Pulmonary artery endothelial cell (primary cell): ENCODE data around the gene LRRTM2. TPM values are rescaled to one million over a fixed set of nuclear protein-coding genes. Genes with fewer than 3 reads are reported as not detected.
A peak's percentile ranks its signal among the peaks of the same experiment; 100 is the strongest.
"Not testable (repeated sequence)": the region's sequence is repeated elsewhere in the genome, so short reads cannot be mapped to it uniquely, and the experiment has no call there.

Source experiments
- DNase-seq: peaks from one replicate; pipeline ENCODE4 v3.0.0-alpha.2; 2011; ENCODE audit warnings: low read depth, low spot score
- total RNA-seq: library from RNA; depleted of rRNA; stranded (reverse); fragments of >200 nt; gene quantifications from 2 replicates; pipeline ENCODE4 v1.2.3, GENCODE V29; 2014

LRRTM2 gene, protein sequence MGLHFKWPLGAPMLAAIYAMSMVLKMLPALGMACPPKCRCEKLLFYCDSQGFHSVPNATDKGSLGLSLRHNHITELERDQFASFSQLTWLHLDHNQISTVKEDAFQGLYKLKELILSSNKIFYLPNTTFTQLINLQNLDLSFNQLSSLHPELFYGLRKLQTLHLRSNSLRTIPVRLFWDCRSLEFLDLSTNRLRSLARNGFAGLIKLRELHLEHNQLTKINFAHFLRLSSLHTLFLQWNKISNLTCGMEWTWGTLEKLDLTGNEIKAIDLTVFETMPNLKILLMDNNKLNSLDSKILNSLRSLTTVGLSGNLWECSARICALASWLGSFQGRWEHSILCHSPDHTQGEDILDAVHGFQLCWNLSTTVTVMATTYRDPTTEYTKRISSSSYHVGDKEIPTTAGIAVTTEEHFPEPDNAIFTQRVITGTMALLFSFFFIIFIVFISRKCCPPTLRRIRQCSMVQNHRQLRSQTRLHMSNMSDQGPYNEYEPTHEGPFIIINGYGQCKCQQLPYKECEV
- 0.07 and 0.14 TPM in 2 replicates for total RNA-seq

DNA sequence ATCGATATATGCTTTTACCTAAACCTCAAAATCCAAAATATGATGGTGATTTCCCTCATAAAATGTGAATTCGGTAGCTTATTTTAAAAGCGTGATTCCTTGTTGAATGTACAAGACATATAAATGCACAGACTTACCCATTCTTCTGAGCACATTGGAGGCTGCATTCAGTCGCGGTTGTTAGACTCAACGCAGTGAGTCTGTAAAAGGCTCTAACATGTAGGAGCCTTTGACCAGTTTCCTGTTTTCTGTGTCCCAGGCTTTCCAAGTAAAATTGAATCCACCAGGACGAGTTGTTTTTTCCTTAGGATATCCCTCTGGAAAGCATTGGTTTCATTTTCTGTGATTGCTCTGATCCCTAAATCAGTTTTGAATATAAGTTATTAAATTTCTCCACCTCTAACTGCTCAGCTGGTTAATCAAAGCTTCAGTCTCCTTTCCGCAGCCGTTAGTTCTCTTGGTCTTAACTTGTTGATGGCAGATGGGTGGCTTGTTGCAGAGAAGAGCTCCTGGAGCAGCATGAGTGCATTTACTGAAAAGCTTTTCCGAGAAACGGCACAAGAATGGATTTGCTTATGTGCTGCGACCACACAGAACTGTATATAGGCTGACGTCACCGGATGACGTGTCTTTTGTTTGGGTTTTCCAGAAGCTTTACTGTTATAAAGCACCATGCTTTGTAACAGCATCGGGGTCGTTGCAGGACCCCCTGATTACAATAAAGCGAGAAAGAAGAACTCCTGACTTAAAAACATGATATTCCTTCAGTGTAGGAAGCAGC lies at the start of gene LRRTM2:
LRRTM2 (minus strand) TSS at position 565 of the 781 bp plus-strand sequence; CDS start at position 141, 424 bp downstream.
- DNase-seq: peak; percentile 49

DNA sequence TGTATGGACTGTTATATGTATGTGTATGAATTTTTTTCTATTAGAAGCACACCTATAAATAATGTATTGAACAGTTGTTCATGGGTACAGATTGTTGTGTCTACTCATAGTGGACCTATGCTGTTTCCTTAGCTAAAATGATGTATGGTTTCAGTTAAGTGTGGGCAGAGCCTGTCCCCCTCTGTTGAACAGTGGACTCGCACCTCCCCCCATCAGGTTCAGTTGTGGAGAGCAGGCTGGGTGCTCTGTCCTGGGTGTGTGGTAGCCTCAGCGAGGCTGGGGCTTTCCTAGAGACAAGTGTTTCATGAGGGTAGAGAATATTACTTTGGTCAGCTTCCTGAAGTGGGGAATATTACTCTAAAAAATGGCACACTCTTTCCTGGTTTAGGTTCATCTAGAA lies 47.4 kb upstream of the LRRTM2 start:
- no peak for DNase-seq

DNA sequence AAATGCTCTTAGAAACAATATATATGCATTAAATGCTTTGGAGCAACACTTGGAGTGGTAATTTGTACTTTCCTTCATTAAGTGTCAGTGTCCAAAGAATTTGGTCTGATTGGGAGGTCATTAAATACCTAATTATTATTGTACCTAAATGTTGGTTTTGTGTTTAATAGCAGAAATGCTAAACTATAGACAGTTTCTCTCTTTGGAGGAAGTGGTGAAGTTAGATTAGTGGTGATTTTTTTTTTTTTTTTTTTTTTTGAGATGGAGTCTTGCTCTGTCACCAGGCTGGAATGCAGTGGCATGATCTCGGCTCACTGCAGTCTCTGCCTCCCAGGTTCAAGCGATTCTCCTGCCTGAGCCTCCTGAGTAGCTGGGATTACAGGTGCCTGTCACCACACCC lies 46.2 kb upstream of the LRRTM2 start:
- DNase-seq: not testable (repeated sequence)

DNA sequence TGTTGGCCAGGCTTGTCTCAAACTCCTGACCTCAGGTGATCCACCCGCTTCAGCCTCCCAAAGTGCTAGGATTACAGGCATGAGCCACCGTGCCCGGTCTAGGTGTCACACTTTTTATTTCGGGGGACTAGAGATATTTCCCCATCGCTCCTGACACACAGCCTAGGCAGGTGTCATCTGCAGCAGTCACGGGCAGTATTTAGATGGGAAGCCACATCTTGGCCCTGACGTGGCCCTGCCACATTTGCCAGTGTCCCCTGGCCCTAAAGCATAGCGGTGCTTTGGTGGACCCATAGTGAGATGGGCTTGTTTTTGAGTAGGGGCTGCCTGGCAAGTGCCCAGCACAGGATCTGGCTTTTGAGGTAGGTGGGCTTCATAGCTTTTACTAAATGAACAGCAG lies 45.0 kb upstream of the LRRTM2 start:
- DNase-seq: no peak

DNA sequence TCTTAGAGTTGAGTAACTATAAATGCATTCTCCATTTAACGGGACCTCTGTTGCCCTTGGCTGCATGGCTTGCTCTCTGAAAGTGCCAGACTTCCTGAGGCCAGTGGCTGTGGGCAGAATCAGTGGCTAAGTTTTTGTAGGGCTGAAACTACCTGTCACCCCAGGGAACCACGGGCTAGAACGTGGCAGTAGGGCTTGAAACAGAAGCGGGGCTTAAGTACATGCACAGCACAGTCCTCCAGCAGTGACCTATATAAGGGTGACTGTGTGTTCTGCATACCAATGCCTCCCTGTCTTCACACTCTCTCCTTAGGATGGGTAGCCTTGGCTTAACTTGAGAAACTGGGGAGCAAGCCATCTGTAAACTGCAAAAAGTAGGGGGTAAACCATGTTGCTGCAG lies 43.6 kb upstream of the LRRTM2 start:
- DNase-seq: no peak

DNA sequence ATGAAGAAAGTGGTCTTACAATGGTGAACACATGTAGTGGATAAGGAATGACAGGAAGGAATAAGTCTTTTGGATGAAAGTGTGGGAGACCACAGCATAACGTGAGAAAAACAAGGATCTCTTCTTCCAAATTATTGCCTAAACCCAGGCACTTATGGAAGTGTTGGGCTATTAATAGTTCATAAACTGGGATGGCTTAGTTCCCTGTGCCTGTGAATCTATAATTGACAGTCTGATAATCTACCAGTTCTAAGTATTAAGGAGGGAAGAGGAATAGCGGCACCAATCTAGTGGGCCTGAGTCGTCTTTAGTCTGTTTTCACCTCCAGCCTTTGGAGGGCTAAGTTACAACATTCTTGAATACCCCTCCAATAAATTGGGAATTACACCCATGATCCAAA lies 39.2 kb upstream of the LRRTM2 start:
- no peak for DNase-seq

DNA sequence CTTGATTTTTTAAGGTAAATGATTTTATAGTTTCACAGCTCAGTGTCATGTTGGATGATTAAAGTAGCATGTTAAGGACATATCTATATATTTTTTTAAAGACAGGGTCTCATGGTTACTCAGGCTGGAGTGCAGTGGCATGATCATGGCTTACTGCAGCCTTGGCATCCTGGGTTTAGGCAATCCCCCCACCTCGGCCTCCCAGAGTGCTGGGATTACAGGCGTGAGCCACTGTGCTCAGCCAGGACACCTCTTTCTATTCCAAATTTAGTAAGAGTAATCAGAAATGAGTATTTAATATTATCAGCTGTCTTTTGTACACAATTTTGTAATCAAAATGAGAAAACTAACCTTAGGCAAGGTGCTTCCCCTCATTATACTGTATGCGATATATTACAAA lies 38.6 kb upstream of the LRRTM2 start:
- no peak for DNase-seq

DNA sequence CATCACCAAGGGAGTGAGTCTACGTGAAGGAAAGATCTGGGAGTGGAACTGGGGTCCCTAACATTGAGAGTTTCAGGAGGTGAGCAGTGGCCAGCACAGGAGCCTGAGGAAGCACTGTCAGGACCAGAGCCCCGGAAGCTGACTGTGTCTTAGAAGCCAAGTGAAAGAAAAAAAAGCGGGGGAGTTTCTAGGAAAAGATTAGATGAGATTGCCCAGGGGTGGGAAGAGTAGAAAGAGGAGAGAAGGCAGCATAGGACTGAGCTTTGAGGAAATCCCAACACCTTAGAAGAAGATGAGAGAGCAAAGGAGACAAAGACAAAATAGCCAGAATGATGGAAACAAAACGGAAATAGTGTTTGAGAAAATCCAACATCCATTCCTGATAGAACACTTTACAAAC lies 37.0 kb upstream of the LRRTM2 start:
- no peak for DNase-seq

DNA sequence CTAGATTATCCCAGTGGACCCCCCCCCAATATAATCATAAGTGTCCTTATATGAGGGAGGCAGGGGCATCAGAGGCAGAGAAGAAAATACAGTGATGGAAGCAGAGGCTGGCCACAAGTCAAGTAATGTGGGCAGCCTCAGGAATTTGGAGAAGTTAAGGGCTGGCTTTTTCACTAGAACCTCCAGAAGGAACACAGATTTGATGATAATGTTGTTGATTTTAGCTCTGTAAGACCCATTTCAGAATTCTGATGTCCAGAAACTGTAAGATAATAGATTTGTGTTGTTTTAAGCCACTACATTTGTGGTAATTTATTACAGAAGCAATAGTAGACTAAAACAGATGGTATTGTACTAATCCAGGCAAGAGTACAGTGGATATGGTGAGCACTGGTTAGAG lies 36.3 kb upstream of the LRRTM2 start:
- no peak for DNase-seq

DNA sequence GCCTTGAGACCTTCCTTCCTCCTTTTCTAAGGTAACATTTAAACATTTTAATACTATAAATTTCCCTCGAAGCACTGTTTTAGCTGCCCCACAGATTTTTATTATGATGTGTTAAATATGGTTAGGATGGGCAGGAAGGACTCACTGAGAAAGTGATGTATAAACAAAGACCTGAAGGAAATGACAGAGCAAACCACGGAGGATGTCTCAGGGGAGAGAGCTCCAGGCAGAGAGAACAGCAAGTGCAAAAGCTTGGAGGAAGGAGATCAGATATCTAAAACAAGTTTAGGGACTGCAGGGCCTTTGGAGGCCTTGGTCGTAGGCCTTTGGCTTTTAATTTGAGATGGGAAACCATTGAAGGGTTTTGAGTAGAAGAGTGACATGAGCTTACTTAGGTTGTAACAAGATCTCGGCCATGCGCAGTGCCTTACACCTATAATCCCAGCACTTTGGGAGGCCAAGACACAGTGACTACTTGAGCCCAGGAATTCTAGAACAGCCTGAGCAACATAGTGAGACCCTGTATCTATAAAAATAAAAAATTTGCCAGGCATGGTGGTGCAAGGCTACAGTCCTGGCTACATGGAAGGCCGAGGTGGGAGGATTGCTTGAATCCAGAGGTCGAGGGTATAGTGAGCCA lies 35.5 kb upstream of the LRRTM2 start:
- no peak for DNase-seq

DNA sequence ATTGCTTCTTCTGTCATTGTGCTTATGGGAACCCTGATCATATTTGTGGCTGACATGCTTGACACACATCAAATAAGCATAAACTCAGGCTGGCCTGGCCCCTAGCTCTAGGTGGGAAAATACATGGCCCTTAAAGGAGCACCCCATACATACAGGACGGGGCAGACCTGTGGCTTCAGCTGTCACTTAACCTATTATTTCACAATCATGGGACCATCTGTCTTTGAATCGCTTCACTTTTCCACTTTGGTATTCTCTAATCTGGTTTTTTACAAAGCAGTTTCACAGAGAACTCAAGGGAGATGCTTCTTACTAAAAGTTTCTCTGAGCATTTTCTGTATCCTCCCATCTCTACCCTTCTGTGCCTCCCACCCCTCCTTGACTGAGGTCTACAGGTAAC lies 34.6 kb upstream of the LRRTM2 start:
- no peak for DNase-seq

DNA sequence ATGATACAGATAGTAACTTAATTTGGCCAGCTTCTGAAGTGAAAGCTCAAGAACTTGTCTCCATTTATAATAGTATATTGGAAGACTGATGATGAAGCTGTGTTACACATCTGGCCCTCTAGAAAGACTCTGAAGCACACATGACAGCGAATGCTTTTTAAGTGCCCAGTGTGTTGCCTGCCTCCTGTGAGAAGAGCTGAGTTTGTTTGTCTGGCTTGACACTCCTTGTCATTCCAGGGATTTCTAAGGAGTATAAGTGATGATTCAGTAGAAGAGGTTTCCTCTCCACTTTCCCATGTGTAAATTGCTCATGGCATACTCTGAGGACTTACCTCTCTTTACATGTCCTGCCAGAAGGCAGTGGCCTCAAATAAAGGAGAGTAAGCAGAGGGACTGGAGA lies 30.4 kb upstream of the LRRTM2 start:
- DNase-seq: no peak

DNA sequence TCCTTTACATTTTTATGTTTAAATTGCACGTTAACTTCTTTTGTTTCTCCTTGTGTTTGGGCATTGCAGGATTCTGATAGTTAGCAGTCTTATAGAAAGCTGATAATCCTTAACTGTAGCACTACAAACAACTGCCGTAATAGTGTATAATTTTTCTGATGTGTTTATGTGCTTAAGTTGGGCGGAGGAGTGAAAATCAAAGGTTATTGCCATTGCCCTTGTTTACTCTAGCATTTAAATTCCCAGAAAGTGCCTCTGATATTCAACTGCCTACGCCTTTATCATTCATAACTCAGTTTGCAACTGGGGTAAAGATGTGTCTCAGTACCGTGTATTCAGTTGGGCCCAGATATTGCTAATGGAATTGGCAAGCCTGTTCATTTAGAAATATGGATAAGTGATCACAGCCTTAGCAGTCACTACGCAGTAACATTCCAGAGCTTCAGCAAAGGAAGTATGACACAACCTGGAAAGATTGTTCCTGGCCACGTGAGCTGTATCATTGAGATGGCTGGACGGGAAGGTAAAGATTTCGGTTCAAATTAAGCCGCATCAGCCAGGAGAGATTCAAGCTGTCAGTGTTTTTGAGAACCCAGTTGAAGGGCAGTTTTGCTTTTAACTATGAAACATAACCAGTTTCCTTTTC lies 28.1 kb upstream of the LRRTM2 start:
- peak; percentile 66 for DNase-seq

DNA sequence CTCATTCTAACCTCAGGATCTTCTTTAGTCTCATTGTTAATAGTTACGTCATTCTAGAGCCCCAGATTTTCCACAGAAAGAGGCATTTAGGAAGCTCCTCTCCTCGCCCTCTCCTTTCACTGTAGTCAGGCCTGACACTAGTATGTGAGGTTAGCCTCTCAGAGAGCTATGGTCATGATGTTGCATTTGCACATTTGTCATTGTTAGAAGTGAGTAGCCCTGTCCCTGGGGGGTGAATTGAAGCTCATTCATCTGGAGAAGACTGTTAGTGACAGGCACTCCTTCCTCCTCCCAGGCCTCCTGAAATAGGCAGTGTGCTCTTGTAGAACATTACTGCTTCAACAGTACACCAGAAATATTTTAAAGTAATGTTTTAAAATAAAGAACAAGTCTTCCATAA lies 26.6 kb upstream of the LRRTM2 start:
- no peak for DNase-seq

DNA sequence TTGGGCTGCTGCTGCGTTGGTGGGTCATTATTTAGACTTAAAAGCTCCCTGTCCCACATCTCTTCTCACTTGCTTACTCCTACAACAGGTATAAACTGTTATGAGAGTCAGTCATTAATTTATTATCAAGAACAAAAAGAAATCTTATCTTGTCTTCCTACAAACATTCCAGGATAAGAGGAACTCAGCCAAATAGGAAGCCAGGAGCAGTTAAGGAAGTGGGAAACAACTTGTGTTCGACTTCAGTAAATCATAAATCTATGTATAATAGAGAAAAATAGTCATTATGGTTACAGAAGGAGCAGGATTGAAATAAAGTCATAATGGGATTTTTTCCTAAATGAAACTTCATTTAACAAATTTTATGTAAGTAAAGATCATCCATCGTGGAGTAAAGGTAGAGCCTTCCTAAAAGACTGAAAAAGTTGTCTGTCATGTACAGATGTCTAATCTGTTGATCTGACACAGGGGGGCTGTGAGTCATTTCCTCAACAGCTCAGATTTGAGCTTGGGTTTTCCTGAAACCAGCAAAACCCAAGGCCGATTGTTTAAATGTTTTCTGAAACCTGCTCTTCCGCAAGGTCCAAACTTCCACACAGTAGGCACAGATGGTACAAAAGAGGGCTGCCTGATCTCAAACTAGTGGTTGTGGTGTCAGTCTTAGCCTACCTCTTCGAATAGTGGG lies 25.3 kb upstream of the LRRTM2 start:
- DNase-seq: peak; percentile 49

DNA sequence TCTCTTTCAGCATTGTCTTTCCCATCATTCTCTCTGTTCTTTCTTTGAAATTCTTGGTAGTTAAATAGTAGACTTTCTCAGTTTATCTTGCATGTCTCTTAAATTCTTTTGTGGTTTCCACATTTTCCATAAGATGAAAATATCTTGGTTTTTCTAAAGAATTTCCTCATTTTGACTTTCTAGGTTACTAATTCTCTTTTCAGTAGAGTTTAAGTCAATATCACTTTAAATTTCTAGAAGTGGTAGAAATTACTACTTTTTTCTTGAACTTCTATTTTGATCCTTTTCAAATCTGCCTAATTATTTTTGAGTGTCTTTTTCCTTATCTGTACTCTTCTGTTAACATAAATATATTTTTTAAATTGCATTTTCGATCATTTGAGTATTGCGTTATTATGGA lies 23.6 kb upstream of the LRRTM2 start:
- DNase-seq: no peak

DNA sequence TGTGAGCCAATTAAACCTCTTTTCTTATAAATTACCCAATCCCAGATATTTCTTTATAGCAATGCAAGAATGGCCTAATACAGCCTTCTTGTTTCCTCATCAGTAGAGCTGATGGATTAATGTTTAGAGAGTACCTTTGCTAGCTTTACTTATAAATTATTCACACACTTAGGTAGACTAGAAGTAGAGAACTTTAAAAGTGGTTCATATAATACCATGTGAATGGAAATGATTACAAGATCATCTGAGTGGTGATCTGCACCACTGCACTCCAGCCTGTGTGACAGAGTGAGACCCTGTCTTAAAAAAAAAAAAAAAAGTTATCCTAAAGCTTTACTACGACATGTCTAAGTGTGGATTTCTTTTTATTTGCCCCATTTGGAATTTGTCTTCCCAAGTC lies 23.2 kb upstream of the LRRTM2 start:
- no peak for DNase-seq

DNA sequence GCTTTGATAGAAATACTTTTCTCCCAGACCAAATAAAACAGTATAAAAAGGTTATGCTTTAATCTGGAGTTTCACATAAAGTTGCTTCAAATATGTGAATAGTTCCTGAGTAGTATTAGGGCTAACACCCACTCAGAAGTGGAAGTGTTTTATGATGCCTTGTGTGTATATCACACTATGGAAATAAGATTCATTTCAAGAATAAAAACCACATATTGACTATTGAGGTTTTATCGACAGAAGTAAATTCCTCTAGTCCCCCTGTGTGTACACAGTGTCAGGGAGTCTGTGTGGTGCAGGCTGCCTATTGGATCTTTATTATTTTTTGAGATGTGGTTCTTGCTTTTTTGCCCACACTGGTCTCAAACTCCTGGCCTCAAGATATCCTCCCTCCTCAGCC lies 20.8 kb upstream of the LRRTM2 start:
- DNase-seq: no peak

DNA sequence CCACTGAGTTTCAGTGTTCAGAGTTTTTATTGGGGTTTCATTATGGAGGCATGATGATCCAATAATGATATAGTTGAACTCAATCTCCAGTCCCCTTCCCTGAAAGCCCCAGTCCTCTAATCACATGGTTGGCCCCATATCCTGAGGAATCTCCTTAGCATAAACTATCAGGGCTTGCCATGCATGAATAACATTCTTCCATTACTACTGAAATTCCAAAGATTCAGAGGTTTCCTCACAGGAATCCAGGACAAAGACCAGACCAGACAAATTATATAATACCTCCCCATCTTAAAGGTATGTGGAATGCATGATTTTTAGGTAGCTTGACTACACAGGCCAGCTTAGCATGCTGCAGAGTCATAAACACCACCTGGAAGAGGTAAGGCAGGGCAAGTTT lies 15.5 kb upstream of the LRRTM2 start:
- no peak for DNase-seq

DNA sequence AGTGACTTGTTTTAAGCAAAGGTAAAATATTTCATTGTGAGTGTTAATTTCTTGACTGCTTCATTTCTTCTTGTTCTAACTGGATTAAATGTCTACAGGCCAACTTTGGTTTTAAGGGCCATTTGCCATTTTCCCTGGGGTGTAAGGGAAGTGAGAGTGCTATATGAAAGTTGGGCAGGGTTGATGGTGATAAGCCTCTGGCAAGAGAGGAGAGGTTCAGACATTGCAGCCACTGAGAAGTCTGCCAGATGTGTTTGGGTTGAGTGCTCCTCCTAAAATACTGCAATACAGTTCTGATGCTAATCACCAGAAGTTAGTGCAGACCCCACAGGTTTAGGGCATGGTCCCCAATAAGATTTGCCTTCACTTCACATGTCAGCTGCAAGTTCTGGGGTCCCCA lies 14.9 kb upstream of the LRRTM2 start:
- DNase-seq: no peak

DNA sequence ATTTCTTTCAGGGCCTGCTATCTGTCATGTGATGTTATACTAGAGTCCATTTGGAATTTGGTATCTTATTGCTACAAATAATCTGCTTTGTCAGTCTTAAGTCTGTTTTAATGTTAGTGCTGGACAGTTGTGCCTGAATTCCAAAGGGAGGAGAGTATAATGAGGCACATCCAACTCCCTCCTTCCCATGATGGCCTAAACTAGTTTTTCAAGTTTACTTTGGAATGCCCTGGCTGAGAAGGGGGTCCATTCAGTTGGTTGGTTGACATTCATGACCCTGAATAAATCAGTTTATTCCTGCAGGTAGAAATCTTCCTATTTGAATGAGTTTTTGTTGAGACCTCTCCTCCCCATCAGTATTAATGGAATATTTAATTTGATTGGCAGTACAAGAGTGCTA lies 9.4 kb upstream of the LRRTM2 start:
- no peak for DNase-seq
